ENCODE measurements around the gene OR5AR1.
"Not testable (repeated sequence)": the region's sequence is repeated elsewhere in the genome, so short reads cannot be mapped to it uniquely, and the experiment has no call there.

The OR5AR1 gene

DNA sequence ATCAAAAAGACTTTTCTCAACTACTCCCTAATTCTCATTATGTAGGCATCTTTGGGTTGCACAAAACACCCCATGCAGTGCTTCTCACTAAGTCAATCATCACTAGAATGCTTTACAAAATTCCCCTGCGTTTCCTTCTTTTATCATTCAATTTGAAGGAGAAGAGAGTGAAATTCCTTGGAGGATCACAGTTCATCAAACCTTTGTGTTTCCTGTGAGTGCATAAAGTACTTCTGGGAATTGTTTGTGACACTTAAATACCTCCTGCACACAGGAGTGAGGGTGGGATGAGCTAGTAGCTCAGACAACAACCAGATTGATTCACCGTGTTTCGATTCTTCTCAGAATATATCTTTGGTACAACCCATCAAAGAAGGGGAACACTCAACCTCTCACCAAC, 3.7 kb upstream of the OR5AR1 start:
- no peak for DNase-seq (ENCODE audit: low spot score)

DNA sequence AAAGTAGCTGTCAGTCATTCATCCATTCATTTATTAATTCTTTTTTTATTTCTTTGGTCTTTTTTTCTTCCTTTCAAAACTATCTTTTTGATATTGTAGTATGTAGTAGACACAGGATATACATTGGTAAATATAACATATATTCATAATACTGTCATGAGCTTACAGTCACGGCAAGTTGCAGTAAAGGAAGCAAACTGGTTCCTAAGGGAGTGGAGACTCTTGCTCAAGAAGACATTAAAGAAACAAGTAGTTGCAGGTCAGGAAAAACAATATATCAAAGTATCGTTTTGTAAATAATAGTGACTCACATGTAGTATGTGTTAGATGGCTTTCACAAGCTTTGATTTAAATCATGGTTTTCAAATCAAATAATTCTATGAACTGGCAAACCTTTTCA, 7.5 kb downstream of the OR5AR1 start:
- TF ChIP-seq, protein P1, sequence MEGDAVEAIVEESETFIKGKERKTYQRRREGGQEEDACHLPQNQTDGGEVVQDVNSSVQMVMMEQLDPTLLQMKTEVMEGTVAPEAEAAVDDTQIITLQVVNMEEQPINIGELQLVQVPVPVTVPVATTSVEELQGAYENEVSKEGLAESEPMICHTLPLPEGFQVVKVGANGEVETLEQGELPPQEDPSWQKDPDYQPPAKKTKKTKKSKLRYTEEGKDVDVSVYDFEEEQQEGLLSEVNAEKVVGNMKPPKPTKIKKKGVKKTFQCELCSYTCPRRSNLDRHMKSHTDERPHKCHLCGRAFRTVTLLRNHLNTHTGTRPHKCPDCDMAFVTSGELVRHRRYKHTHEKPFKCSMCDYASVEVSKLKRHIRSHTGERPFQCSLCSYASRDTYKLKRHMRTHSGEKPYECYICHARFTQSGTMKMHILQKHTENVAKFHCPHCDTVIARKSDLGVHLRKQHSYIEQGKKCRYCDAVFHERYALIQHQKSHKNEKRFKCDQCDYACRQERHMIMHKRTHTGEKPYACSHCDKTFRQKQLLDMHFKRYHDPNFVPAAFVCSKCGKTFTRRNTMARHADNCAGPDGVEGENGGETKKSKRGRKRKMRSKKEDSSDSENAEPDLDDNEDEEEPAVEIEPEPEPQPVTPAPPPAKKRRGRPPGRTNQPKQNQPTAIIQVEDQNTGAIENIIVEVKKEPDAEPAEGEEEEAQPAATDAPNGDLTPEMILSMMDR (IDR thresholded peaks at IDR 0.05; ENCODE audit: extremely low read depth, missing control alignments) = no peak
- DNase-seq (ENCODE audit: low spot score) = no peak

More for the DNA sequence above, 3.7 kb upstream of the OR5AR1 start:
- TF ChIP-seq, protein P1 (IDR thresholded peaks at IDR 0.05; ENCODE audit: extremely low read depth, missing control alignments) = no peak

DNA sequence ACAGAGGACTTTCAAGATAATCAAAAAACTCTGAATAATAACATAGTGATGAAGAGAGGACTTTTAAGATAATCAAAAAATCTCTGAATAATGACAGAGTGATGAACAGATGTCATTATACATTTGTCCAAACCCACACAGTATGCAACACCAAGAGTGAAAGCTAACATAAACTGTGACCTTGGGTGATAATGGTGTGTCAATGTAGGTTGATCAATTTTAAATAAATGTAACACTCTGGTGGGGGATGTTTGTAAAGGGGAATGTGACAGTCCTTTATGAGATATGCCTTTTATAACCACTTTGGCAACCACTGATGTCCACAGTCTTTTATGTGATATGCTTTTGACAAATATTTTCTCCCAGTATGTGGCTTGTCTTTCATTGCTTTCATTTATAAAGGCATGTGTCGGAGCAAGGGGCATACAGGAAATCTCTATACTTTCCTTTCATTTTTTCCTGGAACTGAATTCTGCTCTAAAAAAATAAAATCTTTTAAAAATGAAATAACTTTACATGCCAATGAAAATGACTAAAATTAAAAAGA, 25.1 kb downstream of the OR5AR1 start:
- DNase-seq (ENCODE audit: low spot score) = no peak
- TF ChIP-seq, protein P1 (IDR thresholded peaks at IDR 0.05; ENCODE audit: extremely low read depth, missing control alignments) = no peak

DNA sequence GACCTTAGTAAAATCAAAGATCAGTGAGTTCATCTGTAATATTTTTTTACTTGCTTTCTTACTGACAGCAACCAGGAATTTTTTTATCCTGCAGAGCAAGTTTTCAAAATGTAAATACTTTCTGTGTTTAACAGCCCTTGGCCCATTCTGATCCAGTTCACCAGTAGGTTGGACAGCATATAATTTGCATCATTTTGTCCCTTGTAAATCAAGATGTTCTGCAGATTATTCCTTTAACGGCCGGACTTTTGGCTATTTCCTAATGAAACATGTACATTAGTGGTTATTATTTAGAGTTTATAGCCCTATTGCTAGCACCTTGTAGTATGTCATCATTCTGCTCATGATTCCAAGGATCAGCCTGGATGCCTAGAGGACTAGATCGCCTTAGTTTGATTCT, 27.7 kb downstream of the OR5AR1 start:
- DNase-seq (ENCODE audit: low spot score) = not testable (repeated sequence)

DNA sequence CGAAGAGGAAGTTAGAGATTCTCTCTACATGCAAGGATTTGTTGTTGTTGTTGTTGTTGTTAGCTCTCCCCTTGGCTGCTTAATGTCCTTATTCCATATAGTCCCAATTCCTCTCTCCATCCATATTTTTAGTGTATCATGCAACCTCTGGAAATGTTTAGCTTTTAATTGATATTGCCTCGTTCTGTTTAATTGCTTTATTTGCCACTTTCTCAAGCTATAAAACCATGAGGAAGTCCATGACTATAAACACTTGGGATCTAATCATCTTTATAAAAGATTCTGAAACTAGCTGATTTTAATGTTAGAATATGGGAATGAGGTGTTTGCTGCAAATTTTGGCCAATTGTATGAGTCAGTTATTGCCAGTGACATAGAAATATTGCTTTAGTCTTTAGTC, 29.9 kb downstream of the OR5AR1 start:
- TF ChIP-seq, protein P1 (IDR thresholded peaks at IDR 0.05; ENCODE audit: extremely low read depth, missing control alignments) = no peak
- DNase-seq (ENCODE audit: low spot score) = no peak

DNA sequence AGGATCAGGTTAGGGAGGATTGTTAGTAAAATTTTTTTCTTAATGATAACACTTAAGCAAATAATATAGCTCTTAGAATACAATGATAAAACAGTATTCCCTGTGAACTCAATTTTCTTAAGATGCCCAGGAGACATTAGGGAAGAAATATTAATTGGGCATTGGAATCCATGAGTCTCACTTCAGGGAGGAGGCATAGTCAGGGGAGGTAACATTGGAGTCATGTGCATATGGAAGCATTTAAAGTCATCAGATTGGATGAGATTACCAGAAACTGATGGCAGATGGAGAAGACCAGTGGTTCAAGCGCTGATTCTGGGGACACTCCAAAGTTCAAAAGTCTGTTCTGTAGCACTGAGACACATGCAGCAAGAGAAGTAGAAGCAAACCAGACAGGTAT, 35.3 kb downstream of the OR5AR1 start, which contains the start of gene OR9G1:
Gene OR9G1 (plus strand): TSS at position 301 of the 400 bp plus-strand sequence. CDS start 1,293 bp downstream, outside the sequence.
- TF ChIP-seq, protein P1 (IDR thresholded peaks at IDR 0.05; ENCODE audit: extremely low read depth, missing control alignments) = no peak
- DNase-seq (ENCODE audit: low spot score) = no peak

DNA sequence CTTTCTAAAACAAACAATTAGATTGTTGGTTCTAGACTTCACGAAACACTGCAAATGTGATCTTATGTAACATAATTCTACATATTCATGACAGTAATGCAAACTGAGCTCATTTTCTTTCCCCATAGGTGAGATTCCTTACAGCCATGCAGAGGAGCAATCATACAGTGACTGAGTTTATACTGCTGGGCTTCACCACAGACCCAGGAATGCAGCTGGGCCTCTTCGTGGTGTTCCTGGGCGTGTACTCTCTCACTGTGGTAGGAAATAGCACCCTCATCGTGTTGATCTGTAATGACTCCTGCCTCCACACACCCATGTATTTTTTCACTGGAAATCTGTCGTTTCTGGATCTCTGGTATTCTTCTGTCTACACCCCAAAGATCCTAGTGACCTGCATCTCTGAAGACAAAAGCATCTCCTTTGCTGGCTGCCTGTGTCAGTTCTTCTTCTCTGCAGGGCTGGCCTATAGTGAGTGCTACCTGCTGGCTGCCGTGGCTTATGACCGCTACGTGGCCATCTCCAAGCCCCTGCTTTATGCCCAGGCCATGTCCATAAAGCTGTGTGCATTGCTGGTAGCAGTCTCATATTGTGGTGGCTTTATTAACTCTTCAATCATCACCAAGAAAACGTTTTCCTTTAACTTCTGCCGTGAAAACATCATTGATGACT, 36.9 kb downstream of the OR5AR1 start:
- no peak for DNase-seq (ENCODE audit: low spot score)
- TF ChIP-seq, protein P1 (IDR thresholded peaks at IDR 0.05; ENCODE audit: extremely low read depth, missing control alignments) = no peak

Data from GM20000 (cell line).